ENCODE results near the gene EHBP1. TPM values are rescaled to one million over a fixed set of nuclear protein-coding genes. Genes with fewer than 3 reads are reported as not detected.

The EHBP1 gene
- total and polyA plus RNA-seq, 2 experiments from 2014 or later = 27.2 to 47.9 TPM

DNA sequence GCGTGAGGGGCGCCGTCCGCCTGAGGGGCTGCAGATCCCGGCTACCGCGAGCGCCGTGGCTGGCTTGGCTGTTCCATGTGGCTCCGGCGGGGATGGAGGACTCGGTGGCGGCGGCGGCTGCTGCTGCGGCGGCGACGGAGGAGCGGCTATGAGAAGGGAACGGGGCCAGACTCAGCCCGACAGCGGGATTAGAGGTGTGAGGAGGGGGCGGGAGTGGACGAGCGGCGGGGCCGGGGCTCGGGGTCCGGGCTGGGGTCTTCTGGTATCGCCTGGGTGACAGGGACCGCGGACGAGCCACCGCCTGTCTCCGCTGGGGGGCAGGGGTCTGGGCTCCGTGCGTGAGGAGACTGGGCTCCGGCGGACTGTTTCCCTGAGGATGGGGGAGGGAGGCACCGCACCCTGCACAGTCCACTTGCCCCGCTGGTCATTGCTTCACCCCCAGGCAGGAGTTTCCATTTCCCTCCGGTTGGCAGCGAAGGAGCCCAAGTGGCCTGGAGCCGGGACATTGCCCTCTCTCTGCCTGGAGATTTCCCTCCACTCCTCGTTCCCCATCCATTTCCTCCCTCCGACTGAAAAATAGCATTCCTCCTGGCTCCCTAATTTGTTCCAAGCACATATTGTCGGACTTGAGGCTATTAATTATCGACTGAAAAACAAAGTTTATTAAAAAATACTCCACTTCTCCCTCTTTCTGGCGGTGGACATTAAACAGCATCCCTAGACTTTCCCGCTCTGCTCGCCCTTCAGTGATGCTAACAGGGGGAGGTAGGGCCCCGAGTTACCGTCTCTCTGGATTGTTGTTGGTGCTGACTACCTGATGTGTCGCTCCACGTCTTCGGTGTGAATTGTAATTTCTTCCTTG, 577 bp downstream of the EHBP1 start (continued):
- TF ChIP-seq, protein P1, sequence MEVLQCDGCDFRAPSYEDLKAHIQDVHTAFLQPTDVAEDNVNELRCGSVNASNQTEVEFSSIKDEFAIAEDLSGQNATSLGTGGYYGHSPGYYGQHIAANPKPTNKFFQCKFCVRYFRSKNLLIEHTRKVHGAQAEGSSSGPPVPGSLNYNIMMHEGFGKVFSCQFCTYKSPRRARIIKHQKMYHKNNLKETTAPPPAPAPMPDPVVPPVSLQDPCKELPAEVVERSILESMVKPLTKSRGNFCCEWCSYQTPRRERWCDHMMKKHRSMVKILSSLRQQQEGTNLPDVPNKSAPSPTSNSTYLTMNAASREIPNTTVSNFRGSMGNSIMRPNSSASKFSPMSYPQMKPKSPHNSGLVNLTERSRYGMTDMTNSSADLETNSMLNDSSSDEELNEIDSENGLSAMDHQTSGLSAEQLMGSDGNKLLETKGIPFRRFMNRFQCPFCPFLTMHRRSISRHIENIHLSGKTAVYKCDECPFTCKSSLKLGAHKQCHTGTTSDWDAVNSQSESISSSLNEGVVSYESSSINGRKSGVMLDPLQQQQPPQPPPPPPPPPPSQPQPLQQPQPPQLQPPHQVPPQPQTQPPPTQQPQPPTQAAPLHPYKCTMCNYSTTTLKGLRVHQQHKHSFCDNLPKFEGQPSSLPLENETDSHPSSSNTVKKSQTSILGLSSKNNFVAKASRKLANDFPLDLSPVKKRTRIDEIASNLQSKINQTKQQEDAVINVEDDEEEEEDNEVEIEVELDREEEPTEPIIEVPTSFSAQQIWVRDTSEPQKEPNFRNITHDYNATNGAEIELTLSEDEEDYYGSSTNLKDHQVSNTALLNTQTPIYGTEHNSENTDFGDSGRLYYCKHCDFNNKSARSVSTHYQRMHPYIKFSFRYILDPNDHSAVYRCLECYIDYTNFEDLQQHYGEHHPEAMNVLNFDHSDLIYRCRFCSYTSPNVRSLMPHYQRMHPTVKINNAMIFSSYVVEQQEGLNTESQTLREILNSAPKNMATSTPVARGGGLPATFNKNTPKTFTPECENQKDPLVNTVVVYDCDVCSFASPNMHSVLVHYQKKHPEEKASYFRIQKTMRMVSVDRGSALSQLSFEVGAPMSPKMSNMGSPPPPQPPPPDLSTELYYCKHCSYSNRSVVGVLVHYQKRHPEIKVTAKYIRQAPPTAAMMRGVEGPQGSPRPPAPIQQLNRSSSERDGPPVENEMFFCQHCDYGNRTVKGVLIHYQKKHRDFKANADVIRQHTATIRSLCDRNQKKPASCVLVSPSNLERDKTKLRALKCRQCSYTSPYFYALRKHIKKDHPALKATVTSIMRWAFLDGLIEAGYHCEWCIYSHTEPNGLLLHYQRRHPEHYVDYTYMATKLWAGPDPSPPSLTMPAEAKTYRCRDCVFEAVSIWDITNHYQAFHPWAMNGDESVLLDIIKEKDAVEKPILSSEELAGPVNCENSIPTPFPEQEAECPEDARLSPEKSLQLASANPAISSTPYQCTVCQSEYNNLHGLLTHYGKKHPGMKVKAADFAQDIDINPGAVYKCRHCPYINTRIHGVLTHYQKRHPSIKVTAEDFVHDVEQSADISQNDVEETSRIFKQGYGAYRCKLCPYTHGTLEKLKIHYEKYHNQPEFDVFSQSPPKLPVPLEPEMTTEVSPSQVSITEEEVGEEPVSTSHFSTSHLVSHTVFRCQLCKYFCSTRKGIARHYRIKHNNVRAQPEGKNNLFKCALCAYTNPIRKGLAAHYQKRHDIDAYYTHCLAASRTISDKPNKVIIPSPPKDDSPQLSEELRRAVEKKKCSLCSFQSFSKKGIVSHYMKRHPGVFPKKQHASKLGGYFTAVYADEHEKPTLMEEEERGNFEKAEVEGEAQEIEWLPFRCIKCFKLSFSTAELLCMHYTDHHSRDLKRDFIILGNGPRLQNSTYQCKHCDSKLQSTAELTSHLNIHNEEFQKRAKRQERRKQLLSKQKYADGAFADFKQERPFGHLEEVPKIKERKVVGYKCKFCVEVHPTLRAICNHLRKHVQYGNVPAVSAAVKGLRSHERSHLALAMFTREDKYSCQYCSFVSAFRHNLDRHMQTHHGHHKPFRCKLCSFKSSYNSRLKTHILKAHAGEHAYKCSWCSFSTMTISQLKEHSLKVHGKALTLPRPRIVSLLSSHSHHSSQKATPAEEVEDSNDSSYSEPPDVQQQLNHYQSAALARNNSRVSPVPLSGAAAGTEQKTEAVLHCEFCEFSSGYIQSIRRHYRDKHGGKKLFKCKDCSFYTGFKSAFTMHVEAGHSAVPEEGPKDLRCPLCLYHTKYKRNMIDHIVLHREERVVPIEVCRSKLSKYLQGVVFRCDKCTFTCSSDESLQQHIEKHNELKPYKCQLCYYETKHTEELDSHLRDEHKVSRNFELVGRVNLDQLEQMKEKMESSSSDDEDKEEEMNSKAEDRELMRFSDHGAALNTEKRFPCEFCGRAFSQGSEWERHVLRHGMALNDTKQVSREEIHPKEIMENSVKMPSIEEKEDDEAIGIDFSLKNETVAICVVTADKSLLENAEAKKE (CRISPR knock-in tag; IDR thresholded peaks at IDR 0.05) = no peak
- TF ChIP-seq STAT1 (IDR thresholded peaks at IDR 0.05; ENCODE audit: unreplicated experiment) (no peak), POLR2AphosphoS5 (IDR thresholded peaks at IDR 0.05; ENCODE audit: low read depth) (peak; percentile 14; the same call in 1 of the 2 replicates), EZH2phosphoT487 (IDR thresholded peaks at IDR 0.05; ENCODE audit: unreplicated experiment) (no peak)

- Mint-ChIP-seq H3K27ac (no peak overlapping the region), H3K27me3 (ENCODE audit: insufficient read depth, low read depth, poor library complexity) (peaks cover 6% of the 10 kb centered on the region), H3K4me1 (peaks cover 30% of the 10 kb centered on the region), H3K9me3 (no peaks in the 10 kb centered on the region), H3K4me3 (peak overlapping the region; percentile 80), H3K36me3 (ENCODE audit: low read depth) (peaks cover 9% of the 10 kb centered on the region)
- Histone ChIP-seq H3K27me3 (ENCODE audit: insufficient read depth) (no peaks in the 10 kb centered on the region), H3K4me3 (peak overlapping the region; percentile 91), H3F3A (replicated peaks; ENCODE audit: low read depth) (0 out of 2 replicates have a peak, but pooled peaks cover 3% of the 10 kb centered on the region), H3K4me1 (ENCODE audit: insufficient read depth) (peaks cover 24% of the 10 kb centered on the region), H3K36me3 (ENCODE audit: insufficient read depth) (no peaks in the 10 kb centered on the region; the same call in 1 of the 2 replicates), H3K9me2 (ENCODE audit: insufficient read depth) (no peaks in the 10 kb centered on the region), H2AFZ (no peak overlapping the region; the same call in 1 of the 2 replicates), H3K27ac (ENCODE audit: low read depth) (no peak overlapping the region), H3K4me2 (peak overlapping the region; percentile 89), H4K20me1 (replicated peaks; ENCODE audit: insufficient read depth) (peaks cover 10% of the 10 kb centered on the region; the same call in 1 of the 2 replicates), H3K79me2 (replicated peaks; ENCODE audit: insufficient read depth) (peaks cover 54% of the 10 kb centered on the region)
- ATAC-seq (no peak), DNase-seq (ENCODE audit: low spot score) (no peak)
- TF ChIP-seq NANOG (IDR thresholded peaks at IDR 0.05; ENCODE audit: borderline replicate concordance) (no peak), ZNF331 (CRISPR knock-in tag; IDR thresholded peaks at IDR 0.05; ENCODE audit: low read depth) (no peak), POLR2AphosphoS5 (IDR thresholded peaks at IDR 0.05; ENCODE audit: low read depth) (no peak), STAT1 (IDR thresholded peaks at IDR 0.05; ENCODE audit: unreplicated experiment) (no peak), EZH2phosphoT487 (IDR thresholded peaks at IDR 0.05; ENCODE audit: unreplicated experiment) (no peak)
- TF ChIP-seq, protein P1 (CRISPR knock-in tag; IDR thresholded peaks at IDR 0.05) = no peak
Measured at GRCh38 chr2:62706721-62707521, 1.4 kb downstream of the EHBP1 start.

All from GM23338 (cell line).